Osteoblast (primary cell): Measurements from ENCODE around the gene KIAA1671. TPM values are rescaled to one million over a fixed set of nuclear protein-coding genes. Genes with fewer than 3 reads are reported as not detected.

Experiments used
- DNase-seq: peaks from one replicate; pipeline ENCODE4 v3.0.0; 2011; ENCODE audit warnings: low spot score, mixed read lengths; ENCODE audit not compliant: insufficient read length; ENCODE audit errors: missing footprints
- H2AFZ ChIP-seq: 2 replicates; pipeline ENCODE4 v1.6.0; 2011; ENCODE audit warnings: mild to moderate bottlenecking, low read length
- H3K27ac ChIP-seq: 2 replicates; pipeline ENCODE4 v1.5.1; 2011; ENCODE audit warnings: mild to moderate bottlenecking, low read depth, low read length, moderate library complexity
- H3K27me3 ChIP-seq: 2 replicates; pipeline ENCODE4 v1.6.0; 2012; ENCODE audit warnings: mild to moderate bottlenecking, control low read depth, inconsistent platforms, low read length, moderate library complexity; ENCODE audit not compliant: insufficient read depth
- H3K36me3 ChIP-seq: 2 replicates; pipeline ENCODE4 v1.5.1; 2011; ENCODE audit warnings: mild to moderate bottlenecking, low read length, control low read depth, moderate library complexity; ENCODE audit not compliant: insufficient read depth
- H3K4me1 ChIP-seq: 2 replicates; pipeline ENCODE4 v1.5.1; 2011; ENCODE audit warnings: mild to moderate bottlenecking, low read length, control low read depth, moderate library complexity; ENCODE audit not compliant: insufficient read depth
- H3K4me2 ChIP-seq: 2 replicates; pipeline ENCODE4 v1.6.0; 2011; ENCODE audit warnings: mild to moderate bottlenecking, low read length; ENCODE audit not compliant: insufficient read depth
- H3K4me3 ChIP-seq: fragments of 200-600 bp; sonication (generic); 3 replicates; pipeline ENCODE4 v1.5.1; 2012; ENCODE audit warnings: mild to moderate bottlenecking, low read length, inconsistent platforms; ENCODE audit not compliant: insufficient read depth
- H3K79me2 ChIP-seq: 2 replicates; pipeline ENCODE4 v1.6.0; 2012; ENCODE audit warnings: mild to moderate bottlenecking, low read length, control low read depth, inconsistent platforms; ENCODE audit not compliant: insufficient read depth
- H3K9me3 ChIP-seq: 2 replicates; pipeline ENCODE4 v1.5.1; 2011; ENCODE audit warnings: low read depth, low read length, control low read depth
- H4K20me1 ChIP-seq: 2 replicates; pipeline ENCODE4 v1.6.0; 2012; ENCODE audit warnings: mild to moderate bottlenecking, low read length, control low read depth; ENCODE audit not compliant: insufficient read depth
- total RNA-seq: library from RNA; depleted of rRNA; stranded (reverse); fragments of >200 nt; gene quantifications from 2 replicates; pipeline ENCODE4 v1.2.3, GENCODE V29; 2012
- TF ChIP-seq, protein P1 (sequence below): IDR thresholded peaks from 2 replicates; pipeline ENCODE4 v1.5.1; 2011; ENCODE audit warnings: mild to moderate bottlenecking, low read depth, low read length, moderate library complexity; ENCODE audit errors: extremely low read depth

The KIAA1671 gene
- total RNA-seq, 1 donor = 16.6 TPM

- TF ChIP-seq, protein P1, sequence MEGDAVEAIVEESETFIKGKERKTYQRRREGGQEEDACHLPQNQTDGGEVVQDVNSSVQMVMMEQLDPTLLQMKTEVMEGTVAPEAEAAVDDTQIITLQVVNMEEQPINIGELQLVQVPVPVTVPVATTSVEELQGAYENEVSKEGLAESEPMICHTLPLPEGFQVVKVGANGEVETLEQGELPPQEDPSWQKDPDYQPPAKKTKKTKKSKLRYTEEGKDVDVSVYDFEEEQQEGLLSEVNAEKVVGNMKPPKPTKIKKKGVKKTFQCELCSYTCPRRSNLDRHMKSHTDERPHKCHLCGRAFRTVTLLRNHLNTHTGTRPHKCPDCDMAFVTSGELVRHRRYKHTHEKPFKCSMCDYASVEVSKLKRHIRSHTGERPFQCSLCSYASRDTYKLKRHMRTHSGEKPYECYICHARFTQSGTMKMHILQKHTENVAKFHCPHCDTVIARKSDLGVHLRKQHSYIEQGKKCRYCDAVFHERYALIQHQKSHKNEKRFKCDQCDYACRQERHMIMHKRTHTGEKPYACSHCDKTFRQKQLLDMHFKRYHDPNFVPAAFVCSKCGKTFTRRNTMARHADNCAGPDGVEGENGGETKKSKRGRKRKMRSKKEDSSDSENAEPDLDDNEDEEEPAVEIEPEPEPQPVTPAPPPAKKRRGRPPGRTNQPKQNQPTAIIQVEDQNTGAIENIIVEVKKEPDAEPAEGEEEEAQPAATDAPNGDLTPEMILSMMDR = no peak
- H3K27ac ChIP-seq = no peak overlapping the region
- no peaks in the 10 kb centered on the region for H3K4me1 ChIP-seq
Measured at GRCh38 chr22:25134451-25134850, 181.9 kb downstream of the KIAA1671 start.

GRCh38 chr22:25136953-25137576 lies 184.5 kb downstream of the KIAA1671 start:
- no peaks in the 10 kb centered on the region for H3K79me2 ChIP-seq
- no peaks in the 10 kb centered on the region for H3K9me3 ChIP-seq
- no peaks in the 10 kb centered on the region for H3K27me3 ChIP-seq
- peaks cover 7% of the 10 kb centered on the region for H4K20me1 ChIP-seq
- no peak overlapping the region for H3K4me3 ChIP-seq
- no peaks in the 10 kb centered on the region for H3K36me3 ChIP-seq
- no peak overlapping the region for H2AFZ ChIP-seq
- no peak overlapping the region for H3K4me2 ChIP-seq
- TF ChIP-seq, protein P1 = no peak
- no peak for DNase-seq
- no peak overlapping the region for H3K27ac ChIP-seq
- no peaks in the 10 kb centered on the region for H3K4me1 ChIP-seq

More at GRCh38 chr22:25134451-25134850, 181.9 kb downstream of the KIAA1671 start:
- Histone ChIP-seq H4K20me1 (peaks cover 9% of the 10 kb centered on the region), H3K36me3 (no peaks in the 10 kb centered on the region), H3K27me3 (no peaks in the 10 kb centered on the region), H3K79me2 (no peaks in the 10 kb centered on the region), H3K9me3 (no peaks in the 10 kb centered on the region), H3K4me3 (no peak overlapping the region), H2AFZ (no peak overlapping the region), H3K4me2 (no peak overlapping the region)
- DNase-seq = no peak

GRCh38 chr22:25137577-25138525 lies 185.3 kb downstream of the KIAA1671 start:
- Histone ChIP-seq H2AFZ (no peak overlapping the region), H4K20me1 (peaks cover 7% of the 10 kb centered on the region), H3K9me3 (no peaks in the 10 kb centered on the region), H3K4me3 (no peak overlapping the region), H3K27ac (no peak overlapping the region), H3K4me1 (no peaks in the 10 kb centered on the region), H3K36me3 (no peaks in the 10 kb centered on the region), H3K4me2 (no peak overlapping the region), H3K79me2 (no peaks in the 10 kb centered on the region), H3K27me3 (no peaks in the 10 kb centered on the region)
- TF ChIP-seq, protein P1 = no peak
- DNase-seq = no peak

DNA sequence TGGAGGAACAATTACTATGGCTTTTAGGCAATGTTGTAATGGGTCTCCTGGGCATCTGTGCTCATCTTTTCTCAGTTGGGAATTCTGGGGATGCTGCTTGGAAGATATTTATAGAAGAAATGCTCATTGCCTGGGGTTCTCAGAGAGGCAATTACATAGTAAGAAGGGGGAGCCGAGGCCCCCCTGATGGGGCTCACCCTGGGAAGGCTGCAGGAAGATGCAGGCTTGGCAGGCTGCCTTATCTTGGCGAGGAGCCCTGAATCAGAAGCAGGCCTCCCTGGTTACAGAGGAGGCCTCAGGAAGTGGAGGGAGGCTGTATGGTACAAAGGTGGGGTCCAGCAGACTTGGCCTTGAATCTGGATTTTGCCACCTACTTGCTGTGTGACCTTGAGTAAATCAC lies 186.5 kb downstream of the KIAA1671 start:
- H3K27ac ChIP-seq = no peak overlapping the region
- H3K4me2 ChIP-seq = no peak overlapping the region
- H3K4me3 ChIP-seq = no peak overlapping the region
- TF ChIP-seq, protein P1 = no peak
- no peaks in the 10 kb centered on the region for H3K9me3 ChIP-seq
- no peaks in the 10 kb centered on the region for H3K36me3 ChIP-seq
- no peaks in the 10 kb centered on the region for H3K4me1 ChIP-seq
- no peaks in the 10 kb centered on the region for H3K79me2 ChIP-seq
- H3K27me3 ChIP-seq = no peaks in the 10 kb centered on the region
- H4K20me1 ChIP-seq = peaks cover 13% of the 10 kb centered on the region
- no peak for DNase-seq
- no peak overlapping the region for H2AFZ ChIP-seq
